Keratinocyte (primary cell): Measurements from ENCODE around the gene PAPPA. TPM values are rescaled to one million over a fixed set of nuclear protein-coding genes. Genes with fewer than 3 reads are reported as not detected.

ENCODE experiments used
- DNase-seq: peaks from one replicate; pipeline ENCODE4 v3.0.0-alpha.2; 2011; ENCODE audit warnings: low read depth, missing footprints, low spot score
- FAIRE-seq: peaks from 2 replicates; lab custom pipeline; 2011; peaks lifted over from hg19 to GRCh38; lab: Jason Lieb, UNC
- H2AFZ ChIP-seq: 2 replicates; pipeline ENCODE4 v1.6.0; 2012; ENCODE audit warnings: low read length, control low read depth, inconsistent platforms; ENCODE audit not compliant: control insufficient read depth
- H3K27ac ChIP-seq: 2 replicates; pipeline ENCODE4 v1.5.1; 2011; ENCODE audit warnings: low read length; ENCODE audit not compliant: control insufficient read depth, insufficient read depth
- H3K27me3 ChIP-seq: 3 replicates; pipeline ENCODE4 v1.6.0; 2011; ENCODE audit warnings: low read length; ENCODE audit not compliant: control insufficient read depth, insufficient read depth; ENCODE audit errors: extremely low read depth
- H3K36me3 ChIP-seq, 2 experiments: 2 replicates in 1 of 2; 3 replicates in 1 of 2; pipeline ENCODE4 v1.5.1; 2011; ENCODE audit warnings: low read length in 2 of 2, mild to moderate bottlenecking in 1 of 2; ENCODE audit not compliant: control insufficient read depth in 2 of 2, insufficient read depth in 2 of 2; ENCODE audit errors: extremely low read depth in 1 of 2
- H3K4me1 ChIP-seq: 3 replicates; pipeline ENCODE4 v1.5.1; 2011; ENCODE audit warnings: low read length; ENCODE audit not compliant: control insufficient read depth, insufficient read depth; ENCODE audit errors: extremely low read depth
- H3K4me2 ChIP-seq: 3 replicates; pipeline ENCODE4 v1.6.0; 2011; ENCODE audit warnings: low read depth, low read length; ENCODE audit not compliant: control insufficient read depth, insufficient read depth; ENCODE audit errors: extremely low read depth
- H3K4me3 ChIP-seq, 3 experiments: fragments of 200-600 bp in 1 of 3; sonication (generic) in 1 of 3; 2 replicates in 2 of 3; 3 replicates in 1 of 3; pipeline ENCODE4 v1.5.1; 2011 to 2016; ENCODE audit warnings: low read length in 3 of 3, mild to moderate bottlenecking in 3 of 3, control low read depth in 2 of 3, inconsistent platforms in 1 of 3, low read depth in 1 of 3, mixed read lengths in 1 of 3, mixed run types in 1 of 3, moderate library complexity in 1 of 3; ENCODE audit not compliant: control insufficient read depth in 2 of 3, insufficient read depth in 2 of 3; ENCODE audit errors: extremely low read depth in 1 of 3
- H3K79me2 ChIP-seq: 2 replicates; pipeline ENCODE4 v1.6.0; 2012; ENCODE audit warnings: low read length; ENCODE audit not compliant: control insufficient read depth, insufficient read depth
- H3K9ac ChIP-seq: 3 replicates; pipeline ENCODE4 v1.6.0; 2011; ENCODE audit warnings: low read length; ENCODE audit not compliant: control insufficient read depth, insufficient read depth; ENCODE audit errors: extremely low read depth
- H3K9me1 ChIP-seq: 3 replicates; pipeline ENCODE4 v1.6.0; 2011; ENCODE audit warnings: low read length; ENCODE audit not compliant: control insufficient read depth, insufficient read depth; ENCODE audit errors: extremely low read depth
- H3K9me3 ChIP-seq: 2 replicates; pipeline ENCODE4 v1.5.1; 2012; ENCODE audit warnings: low read depth, low read length; ENCODE audit not compliant: control insufficient read depth
- H4K20me1 ChIP-seq: 3 replicates; pipeline ENCODE4 v1.6.0; 2011; ENCODE audit warnings: low read length; ENCODE audit not compliant: control insufficient read depth, insufficient read depth; ENCODE audit errors: extremely low read depth
- EZH2 ChIP-seq: IDR thresholded peaks from one replicate; pipeline ENCODE4 v1.6.1; 2012; ENCODE audit warnings: inconsistent platforms, mild to moderate bottlenecking, low read length, moderate library complexity
- dilution Hi-C: fragments of 300-500 bp; cut with MboI; formaldehyde crosslinking; loops from one replicate; pipeline ENCODE4 v1.7.0; 2020; ENCODE audit warnings: low sequenced_read_pairs; ENCODE audit not compliant: extremely low pct_ligation_motif_present
- polyA plus RNA-seq, 5 experiments: library from polyadenylated mRNA; depleted of rRNA in 3 of 5; stranded (reverse) in 3 of 5; stranded (forward) in 1 of 5; unstranded in 1 of 5; fragments of >200 nt; gene quantifications; 1 replicate in 1 of 5; 2 replicates in 3 of 5; 3 replicates in 1 of 5; pipeline versions ENCODE4 v1.2.1 to v1.2.3, GENCODE V29; 2011 to 2012; ENCODE audit warnings: missing spikeins in 2 of 5, low read depth in 1 of 5, low replicate concordance in 1 of 5
- TF ChIP-seq, protein P1 (sequence below), 3 experiments: IDR thresholded peaks in 1 of 3; conservative IDR thresholded peaks in 1 of 3; optimal IDR thresholded peaks in 1 of 3; 2 replicates in 2 of 3; 3 replicates in 1 of 3; pipeline versions ENCODE3 to v1.5.1; 2011; ENCODE audit warnings: low read length in 3 of 3, mild to moderate bottlenecking in 3 of 3, moderate library complexity in 2 of 3, control low read depth in 1 of 3, inconsistent platforms in 1 of 3; ENCODE audit not compliant: insufficient read depth in 2 of 3; ENCODE audit errors: extremely low read depth in 1 of 3

PAPPA gene
- polyA plus RNA-seq, 1 donor (not counting 4 experiments of a cell fraction or from before 2014, with no cell fraction given) = 0.77 TPM

DNA sequence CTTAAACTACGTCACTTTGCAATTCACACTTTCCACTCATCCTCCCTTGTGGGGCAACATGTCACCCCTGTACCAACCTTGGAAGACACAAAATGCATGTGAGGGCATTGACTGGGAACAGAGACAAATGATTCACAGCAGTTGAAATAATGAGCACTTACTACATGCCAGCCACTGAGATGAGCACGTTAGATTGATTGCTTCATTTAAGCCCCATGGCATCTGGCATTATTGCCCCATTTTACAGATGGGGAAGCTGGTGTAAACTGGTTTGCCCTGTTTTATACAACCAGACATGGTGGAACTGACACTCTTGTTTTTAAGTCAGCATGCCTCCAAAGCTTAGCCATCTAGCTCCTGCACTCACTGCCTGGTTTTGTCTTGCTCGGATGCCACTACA, 204.7 kb downstream of the PAPPA start:
- FAIRE-seq = no peak
- H3K36me3 ChIP-seq = peaks cover 0 to 1% of the 10 kb centered on the region in 2 experiments
- dilution Hi-C loops = no loop called here

DNA sequence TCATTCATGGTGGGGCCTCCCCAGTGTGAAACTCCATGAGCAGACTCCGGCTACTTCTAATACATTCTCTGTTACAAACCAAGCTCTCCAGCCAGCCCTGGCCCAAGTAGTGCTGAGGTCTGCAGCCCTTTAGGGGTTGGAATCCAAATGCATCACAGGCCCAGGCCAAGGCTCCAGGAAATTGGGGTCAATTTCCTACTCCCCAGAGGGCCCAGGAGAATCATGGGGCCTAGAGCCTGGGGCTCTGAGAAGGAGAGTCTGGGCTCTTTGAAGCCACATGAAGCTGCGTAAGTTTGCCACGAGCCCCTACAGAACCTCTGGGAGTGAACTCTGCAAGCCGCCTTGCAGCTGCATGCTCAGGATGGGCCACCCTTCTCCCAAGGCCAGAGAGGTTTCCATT, 206.4 kb downstream of the PAPPA start:
- H2AFZ ChIP-seq = no peak overlapping the region
- no peak overlapping the region for H3K4me3 ChIP-seq
- H3K9me1 ChIP-seq = no peaks in the 10 kb centered on the region
- FAIRE-seq (no peak), DNase-seq (no peak)
- dilution Hi-C loops = no loop called here
- H4K20me1 ChIP-seq = no peaks in the 10 kb centered on the region
- H3K9me3 ChIP-seq = no peaks in the 10 kb centered on the region
- H3K36me3 ChIP-seq = peaks cover 0 to 1% of the 10 kb centered on the region in 2 experiments
- H3K4me1 ChIP-seq = peaks cover 2% of the 10 kb centered on the region
- H3K79me2 ChIP-seq = no peaks in the 10 kb centered on the region
- TF ChIP-seq EZH2 = no peak
- TF ChIP-seq, protein P1, sequence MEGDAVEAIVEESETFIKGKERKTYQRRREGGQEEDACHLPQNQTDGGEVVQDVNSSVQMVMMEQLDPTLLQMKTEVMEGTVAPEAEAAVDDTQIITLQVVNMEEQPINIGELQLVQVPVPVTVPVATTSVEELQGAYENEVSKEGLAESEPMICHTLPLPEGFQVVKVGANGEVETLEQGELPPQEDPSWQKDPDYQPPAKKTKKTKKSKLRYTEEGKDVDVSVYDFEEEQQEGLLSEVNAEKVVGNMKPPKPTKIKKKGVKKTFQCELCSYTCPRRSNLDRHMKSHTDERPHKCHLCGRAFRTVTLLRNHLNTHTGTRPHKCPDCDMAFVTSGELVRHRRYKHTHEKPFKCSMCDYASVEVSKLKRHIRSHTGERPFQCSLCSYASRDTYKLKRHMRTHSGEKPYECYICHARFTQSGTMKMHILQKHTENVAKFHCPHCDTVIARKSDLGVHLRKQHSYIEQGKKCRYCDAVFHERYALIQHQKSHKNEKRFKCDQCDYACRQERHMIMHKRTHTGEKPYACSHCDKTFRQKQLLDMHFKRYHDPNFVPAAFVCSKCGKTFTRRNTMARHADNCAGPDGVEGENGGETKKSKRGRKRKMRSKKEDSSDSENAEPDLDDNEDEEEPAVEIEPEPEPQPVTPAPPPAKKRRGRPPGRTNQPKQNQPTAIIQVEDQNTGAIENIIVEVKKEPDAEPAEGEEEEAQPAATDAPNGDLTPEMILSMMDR (optimal IDR thresholded peaks at IDR 0.05 in 1 of 3, IDR thresholded peaks at IDR 0.05 in 1 of 3, conservative IDR thresholded peaks at IDR 0.05 in 1 of 3; ENCODE audit: extremely low read depth in 1 of 3, insufficient read depth in 2 of 3, low read length in 3 of 3) = no peak
- H3K9ac ChIP-seq = no peak overlapping the region
- H3K27ac ChIP-seq = no peak overlapping the region
- no peaks in the 10 kb centered on the region for H3K27me3 ChIP-seq
- H3K4me2 ChIP-seq = no peak overlapping the region

More for the DNA sequence above, 204.7 kb downstream of the PAPPA start:
- no peaks in the 10 kb centered on the region for H3K27me3 ChIP-seq
- no peak overlapping the region for H3K4me3 ChIP-seq
- no peak overlapping the region for H3K27ac ChIP-seq
- H3K4me2 ChIP-seq = no peak overlapping the region
- no peaks in the 10 kb centered on the region for H3K79me2 ChIP-seq
- no peak for DNase-seq
- no peaks in the 10 kb centered on the region for H3K4me1 ChIP-seq
- H4K20me1 ChIP-seq = no peaks in the 10 kb centered on the region
- no peaks in the 10 kb centered on the region for H3K9me3 ChIP-seq
- H3K9me1 ChIP-seq = no peaks in the 10 kb centered on the region
- H2AFZ ChIP-seq = no peak overlapping the region
- TF ChIP-seq, protein P1 (optimal IDR thresholded peaks at IDR 0.05 in 1 of 3, IDR thresholded peaks at IDR 0.05 in 1 of 3, conservative IDR thresholded peaks at IDR 0.05 in 1 of 3; ENCODE audit: extremely low read depth in 1 of 3, insufficient read depth in 2 of 3, low read length in 3 of 3) = no peak
- H3K9ac ChIP-seq = no peak overlapping the region
